AG09319 (cell line): ENCODE data around the gene RCAN3.
"Not testable (repeated sequence)": the region's sequence is repeated elsewhere in the genome, so short reads cannot be mapped to it uniquely, and the experiment has no call there.

Experiments used
- DNase-seq: peaks from one replicate; pipeline ENCODE4 v3.0.0-alpha.2; 2010; ENCODE audit warnings: low read depth; ENCODE audit errors: extremely low read depth
- CTCF ChIP-seq: IDR thresholded peaks from 2 replicates; pipeline ENCODE4 v1.5.1; 2011; ENCODE audit warnings: low read depth, mild to moderate bottlenecking, inconsistent platforms, low read length, moderate library complexity

Gene RCAN3

GRCh38 chr1:24484199-24484598, 18.4 kb upstream of the RCAN3 start:
- no peak for TF ChIP-seq CTCF
- no peak for DNase-seq

- no peak for TF ChIP-seq CTCF
- no peak for DNase-seq
These were observed 16.1 kb upstream of the RCAN3 start for GRCh38 chr1:24486331-24487065.

GRCh38 chr1:24487455-24487854, 15.2 kb upstream of the RCAN3 start:
- TF ChIP-seq CTCF: no peak
- DNase-seq: no peak

GRCh38 chr1:24488159-24488558, 14.5 kb upstream of the RCAN3 start:
- DNase-seq: not testable (repeated sequence)

GRCh38 chr1:24489674-24490073, 13.0 kb upstream of the RCAN3 start:
- no peak for TF ChIP-seq CTCF

GRCh38 chr1:24490101-24490781, 12.4 kb upstream of the RCAN3 start:
- TF ChIP-seq CTCF: no peak

More at GRCh38 chr1:24489674-24490073, 13.0 kb upstream of the RCAN3 start:
- DNase-seq: no peak

GRCh38 chr1:24491577-24492360, 10.9 kb upstream of the RCAN3 start:
- no peak for DNase-seq
- TF ChIP-seq CTCF: peak; percentile 1; the same call in 1 of the 2 replicates

More at GRCh38 chr1:24490101-24490781, 12.4 kb upstream of the RCAN3 start:
- DNase-seq: no peak

- not testable (repeated sequence) for DNase-seq
These were observed 9.7 kb upstream of the RCAN3 start for GRCh38 chr1:24492935-24493334.
